Testis (tissue), 3 donors: ENCODE data around the gene AIG1. TPM values are rescaled to one million over a fixed set of nuclear protein-coding genes. Genes with fewer than 3 reads are reported as not detected.

Experiments used
- DNase-seq: peaks from one replicate; pipeline ENCODE4 v3.0.0-alpha.2; 2019
- H3K27ac ChIP-seq, 2 donors: fragments of 200-600 bp; sonication (generic); one replicate each; pipeline ENCODE4 v1.5.1; 2019
- H3K27me3 ChIP-seq: fragments of 200-600 bp; sonication (generic); one replicate; pipeline ENCODE4 v1.5.1; 2019
- H3K36me3 ChIP-seq: fragments of 200-600 bp; sonication (generic); one replicate; pipeline ENCODE4 v1.5.1; 2017; ENCODE audit warnings: low read depth; ENCODE audit errors: missing control alignments
- H3K4me1 ChIP-seq: fragments of 200-600 bp; sonication (generic); one replicate; pipeline ENCODE4 v1.5.1; 2019
- H3K4me3 ChIP-seq, 2 donors: fragments of 200-600 bp; sonication (generic); one replicate each; pipeline ENCODE4 v1.5.1; 2017 to 2019
- H3K9me3 ChIP-seq: fragments of 200-600 bp; sonication (generic); one replicate; pipeline ENCODE4 v1.5.1; 2017
- POLR2A ChIP-seq: fragments of 450-650 bp; IDR thresholded peaks from one replicate; pipeline ENCODE4 v1.6.1; 2017; ENCODE audit warnings: antibody characterized with exemption, mild to moderate bottlenecking, moderate library complexity
- WGBS, 2 donors: methylation state at CpG; one replicate each; pipeline ENCODE4 v1.1.5; 2018; 5-methylcytosine and 5-hydroxymethylcytosine counted together
- intact Hi-C: fragments of 100-400 bp; cut with DNase I; formaldehyde crosslinking; loops from one replicate; pipeline ENCODE4 v1.15.1; 2023; ENCODE audit warnings: low total_unique reads
- polyA plus RNA-seq: library from polyadenylated mRNA; stranded (reverse); fragments of 350-450 nt; fragmentation: Illumina TruSeq; extraction: RNeasy Lipid Tissue Mini Kit (QIAGEN cat#74804); gene quantifications from one replicate; pipeline ENCODE4 v1.2.3, GENCODE V29; 2014; ENCODE audit warnings: low read depth, low replicate concordance; ENCODE audit not compliant: insufficient read depth
- total RNA-seq, 2 donors: library from RNA; depleted of rRNA; stranded (reverse); fragments of >200 nt; gene quantifications; one replicate each; pipeline ENCODE4 v1.2.3, GENCODE V29; 2016
- TF ChIP-seq, protein P1 (sequence below), 3 experiments: fragments of 450-650 bp in 2 of 3; fragments of 200-600 bp in 1 of 3; sonication (generic) in 1 of 3; IDR thresholded peaks; one replicate each; pipeline ENCODE4 v1.5.1; 2016 to 2019; ENCODE audit warnings: antibody characterized with exemption in 3 of 3, mild to moderate bottlenecking in 2 of 3, moderate library complexity in 1 of 3

Gene AIG1
- total and polyA plus RNA-seq, 3 donors from 2014 or later = 39.6 to 57.9 (median 50.7) TPM

- H3K27ac ChIP-seq = no peak overlapping the region
- TF ChIP-seq POLR2A = no peak
- TF ChIP-seq, protein P1, sequence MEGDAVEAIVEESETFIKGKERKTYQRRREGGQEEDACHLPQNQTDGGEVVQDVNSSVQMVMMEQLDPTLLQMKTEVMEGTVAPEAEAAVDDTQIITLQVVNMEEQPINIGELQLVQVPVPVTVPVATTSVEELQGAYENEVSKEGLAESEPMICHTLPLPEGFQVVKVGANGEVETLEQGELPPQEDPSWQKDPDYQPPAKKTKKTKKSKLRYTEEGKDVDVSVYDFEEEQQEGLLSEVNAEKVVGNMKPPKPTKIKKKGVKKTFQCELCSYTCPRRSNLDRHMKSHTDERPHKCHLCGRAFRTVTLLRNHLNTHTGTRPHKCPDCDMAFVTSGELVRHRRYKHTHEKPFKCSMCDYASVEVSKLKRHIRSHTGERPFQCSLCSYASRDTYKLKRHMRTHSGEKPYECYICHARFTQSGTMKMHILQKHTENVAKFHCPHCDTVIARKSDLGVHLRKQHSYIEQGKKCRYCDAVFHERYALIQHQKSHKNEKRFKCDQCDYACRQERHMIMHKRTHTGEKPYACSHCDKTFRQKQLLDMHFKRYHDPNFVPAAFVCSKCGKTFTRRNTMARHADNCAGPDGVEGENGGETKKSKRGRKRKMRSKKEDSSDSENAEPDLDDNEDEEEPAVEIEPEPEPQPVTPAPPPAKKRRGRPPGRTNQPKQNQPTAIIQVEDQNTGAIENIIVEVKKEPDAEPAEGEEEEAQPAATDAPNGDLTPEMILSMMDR (IDR thresholded peaks at IDR 0.05) = no peak
- WGBS, 2 donors = 89 to 92% methylated on average over 4 of the region's 4 CpGs
- no peaks in the 10 kb centered on the region for H3K9me3 ChIP-seq
- no peaks in the 10 kb centered on the region for H3K4me1 ChIP-seq
- H3K4me3 ChIP-seq = no peak overlapping the region
- H3K36me3 ChIP-seq = no peaks in the 10 kb centered on the region
- intact Hi-C loops = no loop called here
- no peak for DNase-seq
- no peaks in the 10 kb centered on the region for H3K27me3 ChIP-seq
These were observed 51.5 kb downstream of the AIG1 start for GRCh38 chr6:143112084-143112768.

DNA sequence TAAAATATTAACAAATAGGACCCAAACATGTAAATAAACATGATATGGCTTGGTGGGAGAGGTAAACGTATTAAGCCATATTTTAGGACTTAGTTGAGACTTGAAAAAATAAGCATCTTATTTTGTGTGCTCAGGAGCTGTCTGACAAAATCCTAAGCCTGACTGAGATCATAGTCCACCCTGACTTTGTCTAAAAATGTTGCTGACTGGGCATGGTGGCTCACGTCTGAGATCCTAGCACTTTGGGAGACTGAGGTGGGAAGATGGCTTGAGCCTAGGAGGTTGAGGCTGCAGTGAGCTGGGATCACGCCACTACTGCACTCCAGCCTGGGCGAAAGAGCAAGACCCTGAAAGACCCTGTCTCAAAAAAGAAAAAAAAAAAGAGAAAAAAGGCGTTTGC lies 52.1 kb downstream of the AIG1 start:
- intact Hi-C loops = no loop called here
- DNase-seq = no peak
- WGBS, 2 donors = 96% methylated on average over 5 of the region's 5 CpGs
- Histone ChIP-seq H3K9me3 (no peaks in the 10 kb centered on the region), H3K4me1 (no peaks in the 10 kb centered on the region), H3K36me3 (no peaks in the 10 kb centered on the region), H3K4me3 (no peak overlapping the region), H3K27me3 (no peaks in the 10 kb centered on the region), H3K27ac (no peak overlapping the region)
- TF ChIP-seq, protein P1 (IDR thresholded peaks at IDR 0.05) = no peak
- no peak for TF ChIP-seq POLR2A

DNA sequence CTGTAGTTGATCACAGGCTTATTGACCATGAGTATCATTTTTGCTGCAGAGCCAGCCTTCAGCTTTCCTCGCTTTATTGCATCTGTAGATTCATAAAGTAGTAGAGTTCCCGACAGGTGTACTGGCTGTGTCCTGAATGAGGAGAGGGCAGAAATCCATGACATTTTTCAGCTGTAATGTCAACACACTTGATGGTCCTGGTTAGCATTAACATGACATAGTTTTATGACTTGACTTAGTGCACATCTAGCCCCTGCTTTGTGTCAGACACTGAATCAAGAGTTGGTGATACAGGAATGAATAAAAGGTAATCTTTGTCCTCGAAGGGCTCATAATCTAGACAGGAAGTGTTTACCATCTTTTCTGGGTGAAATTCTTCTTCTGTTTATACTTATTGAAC lies 55.0 kb downstream of the AIG1 start:
- Histone ChIP-seq H3K9me3 (no peaks in the 10 kb centered on the region), H3K4me3 (no peak overlapping the region), H3K27me3 (no peaks in the 10 kb centered on the region), H3K4me1 (no peaks in the 10 kb centered on the region), H3K27ac (no peak overlapping the region), H3K36me3 (no peaks in the 10 kb centered on the region)
- intact Hi-C loops = no loop called here
- 81 to 91% methylated on average over 3 of the region's 3 CpGs for WGBS, 2 donors
- TF ChIP-seq, protein P1 (IDR thresholded peaks at IDR 0.05) = no peak
- no peak for TF ChIP-seq POLR2A
- DNase-seq = no peak

DNA sequence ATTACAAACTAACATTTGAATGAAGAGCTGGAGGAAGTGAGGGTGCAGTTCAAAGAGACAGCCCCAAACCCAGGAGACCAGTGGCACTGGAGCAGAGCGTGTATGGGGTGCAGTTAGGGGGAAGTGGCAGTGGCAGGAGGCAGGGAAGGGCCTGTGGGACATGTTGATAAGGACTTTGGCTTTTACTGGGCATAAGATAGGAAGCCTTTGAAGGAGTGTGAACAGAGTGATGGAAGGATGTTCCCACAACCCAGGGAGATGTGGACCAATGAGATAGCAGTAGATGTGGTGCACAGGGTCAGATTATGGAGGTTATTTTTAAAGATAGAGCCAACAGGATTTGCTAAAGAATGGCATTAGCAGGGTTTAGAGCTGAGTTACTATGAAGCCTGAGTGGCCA lies 56.4 kb downstream of the AIG1 start:
- no peak overlapping the region for H3K27ac ChIP-seq
- TF ChIP-seq, protein P1 (IDR thresholded peaks at IDR 0.05) = no peak
- no peak for TF ChIP-seq POLR2A
- no peaks in the 10 kb centered on the region for H3K9me3 ChIP-seq
- DNase-seq = no peak
- 95 to 100% methylated on average over 1 of the region's 1 CpG for WGBS, 2 donors
- H3K27me3 ChIP-seq = no peaks in the 10 kb centered on the region
- H3K4me3 ChIP-seq = no peak overlapping the region
- no peaks in the 10 kb centered on the region for H3K36me3 ChIP-seq
- H3K4me1 ChIP-seq = no peaks in the 10 kb centered on the region
- intact Hi-C loops = no loop called here

DNA sequence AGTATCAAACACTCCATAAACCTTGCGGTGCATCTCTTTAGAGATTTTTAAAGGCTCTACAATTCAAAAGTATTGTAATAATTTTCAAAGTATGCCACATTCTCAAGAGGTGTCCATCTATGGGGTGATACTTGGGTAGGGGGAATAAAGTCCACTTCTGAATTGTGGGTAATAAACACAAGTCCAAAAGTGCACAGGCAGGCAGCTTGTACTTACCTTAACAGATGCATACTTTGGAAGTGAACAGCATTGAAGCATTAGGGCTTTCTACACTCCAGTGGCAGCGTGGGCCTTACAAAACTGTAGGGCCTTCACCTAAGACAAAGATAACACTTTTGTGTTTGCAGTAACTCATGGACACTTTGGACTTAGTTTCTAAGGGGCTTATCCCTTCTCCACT lies 58.6 kb downstream of the AIG1 start:
- TF ChIP-seq, protein P1 (IDR thresholded peaks at IDR 0.05) = no peak
- TF ChIP-seq POLR2A = no peak
- 94 to 100% methylated on average over 2 of the region's 2 CpGs for WGBS, 2 donors
- no peaks in the 10 kb centered on the region for H3K27me3 ChIP-seq

More for the DNA sequence above, 58.6 kb downstream of the AIG1 start:
- Histone ChIP-seq H3K27ac (no peak overlapping the region), H3K4me1 (no peaks in the 10 kb centered on the region), H3K9me3 (no peaks in the 10 kb centered on the region), H3K4me3 (no peak overlapping the region), H3K36me3 (no peaks in the 10 kb centered on the region)
- DNase-seq = no peak
- intact Hi-C loops = no loop called here
